Liver (tissue), 9 donors: ENCODE results near the gene LAMB2. TPM values are rescaled to one million over a fixed set of nuclear protein-coding genes. Genes with fewer than 3 reads are reported as not detected.

Source experiments
- DNase-seq: peaks from one replicate; pipeline ENCODE4 v3.0.0-alpha.2; 2017; ENCODE audit warnings: low spot score
- H3K27ac ChIP-seq, 2 donors: one replicate each; pipeline ENCODE4 v1.7.0; 2013; ENCODE audit warnings: inconsistent platforms in 2 of 2, low read length in 2 of 2, control low read depth in 1 of 2, low read depth in 1 of 2, mild to moderate bottlenecking in 1 of 2
- H3K27me3 ChIP-seq, 4 donors: one replicate each; pipeline versions ENCODE4 v1.6.1 to v1.7.0; 2013; ENCODE audit warnings: low read length in 3 of 4, inconsistent platforms in 1 of 4, mild to moderate bottlenecking in 1 of 4, moderate library complexity in 1 of 4; ENCODE audit not compliant: control insufficient read depth in 4 of 4, insufficient read depth in 4 of 4
- H3K36me3 ChIP-seq, 4 donors: one replicate each; pipeline versions ENCODE4 v1.6.1 to v1.7.0; 2013; ENCODE audit warnings: low read length in 3 of 4, mild to moderate bottlenecking in 3 of 4, low read depth in 1 of 4, moderate library complexity in 1 of 4; ENCODE audit not compliant: control insufficient read depth in 4 of 4, insufficient read depth in 3 of 4
- H3K4me1 ChIP-seq, 4 donors: one replicate each; pipeline versions ENCODE4 v1.6.1 to v1.7.0; 2013; ENCODE audit warnings: low read length in 3 of 4, mild to moderate bottlenecking in 3 of 4, moderate library complexity in 1 of 4; ENCODE audit not compliant: control insufficient read depth in 4 of 4, insufficient read depth in 4 of 4
- H3K4me3 ChIP-seq, 3 donors: one replicate each; pipeline versions ENCODE4 v1.6.1 to v1.7.0; 2013; ENCODE audit warnings: low read length in 3 of 3, control low read depth in 1 of 3, low read depth in 1 of 3, mild to moderate bottlenecking in 1 of 3
- H3K9ac ChIP-seq, 2 donors: one replicate each; pipeline ENCODE4 v1.7.0; 2013; ENCODE audit warnings: low read length in 2 of 2, mild to moderate bottlenecking in 2 of 2, moderate library complexity in 2 of 2, control low read depth in 1 of 2, low read depth in 1 of 2
- H3K9me3 ChIP-seq, 4 donors: one replicate each; pipeline versions ENCODE4 v1.6.1 to v1.7.0; 2013; ENCODE audit warnings: low read length in 3 of 4; ENCODE audit not compliant: control insufficient read depth in 4 of 4
- CTCF ChIP-seq: fragments of 150-350 bp; IDR thresholded peaks from 2 replicates; pipeline ENCODE4 v1.5.1; 2017; ENCODE audit warnings: improper control_type of control experiment, low read depth, low read length; ENCODE audit not compliant: missing input control
- EGR1 ChIP-seq, 2 donors: IDR thresholded peaks; 2 replicates each; pipeline ENCODE4 v1.6.1; 2016 to 2018; ENCODE audit warnings: antibody characterized with exemption in 2 of 2, low read depth in 2 of 2
- FOXA1 ChIP-seq: IDR thresholded peaks from 2 replicates; pipeline ENCODE4 v1.6.1; 2016; ENCODE audit warnings: antibody characterized with exemption
- FOXA2 ChIP-seq: IDR thresholded peaks from 2 replicates; pipeline ENCODE4 v1.6.1; 2016; ENCODE audit warnings: antibody characterized with exemption
- GABPA ChIP-seq, 2 donors: IDR thresholded peaks in 1 of 2; conservative IDR thresholded peaks in 1 of 2; 2 replicates each; pipeline ENCODE4 v1.6.1; 2016; ENCODE audit warnings: antibody characterized with exemption in 2 of 2, mild to moderate bottlenecking in 1 of 2, moderate library complexity in 1 of 2
- HNF4A ChIP-seq, 2 donors: conservative IDR thresholded peaks; 2 replicates each; pipeline ENCODE4 v1.6.1; 2016; ENCODE audit warnings: antibody characterized with exemption in 2 of 2, mild to moderate bottlenecking in 2 of 2
- HNF4G ChIP-seq: IDR thresholded peaks from 2 replicates; pipeline ENCODE4 v1.6.1; 2016; ENCODE audit warnings: antibody characterized with exemption
- JUND ChIP-seq, 2 donors: IDR thresholded peaks; 2 replicates each; pipeline ENCODE4 v1.6.1; 2016; ENCODE audit warnings: antibody characterized with exemption in 2 of 2
- MAX ChIP-seq: IDR thresholded peaks from 2 replicates; pipeline ENCODE4 v1.6.1; 2016; ENCODE audit warnings: antibody characterized with exemption
- NR2F2 ChIP-seq: IDR thresholded peaks from 2 replicates; pipeline ENCODE4 v1.6.1; 2016; ENCODE audit warnings: antibody characterized with exemption
- RAD21 ChIP-seq, 2 donors: IDR thresholded peaks; 2 replicates each; pipeline ENCODE4 v1.6.1; 2016; ENCODE audit warnings: antibody characterized with exemption in 2 of 2, mild to moderate bottlenecking in 2 of 2
- REST ChIP-seq: IDR thresholded peaks from 2 replicates; pipeline ENCODE4 v1.6.1; 2016; ENCODE audit warnings: antibody characterized with exemption, mild to moderate bottlenecking
- TAF1 ChIP-seq: conservative IDR thresholded peaks from 2 replicates; pipeline ENCODE4 v1.6.1; 2016; ENCODE audit warnings: antibody characterized with exemption, mild to moderate bottlenecking
- YY1 ChIP-seq: IDR thresholded peaks from 2 replicates; pipeline ENCODE4 v1.6.1; 2016; ENCODE audit warnings: antibody characterized with exemption, mild to moderate bottlenecking
- ZBTB33 ChIP-seq: IDR thresholded peaks from 2 replicates; pipeline ENCODE4 v1.6.1; 2016; ENCODE audit warnings: antibody characterized with exemption
- WGBS: extraction: QIAGEN DNeasy Blood & Tissue Kit; methylation state at CpG from one replicate; pipeline ENCODE4 v1.1.7; 2013; 5-methylcytosine and 5-hydroxymethylcytosine counted together
- polyA plus RNA-seq, 2 donors: library from polyadenylated mRNA; stranded (reverse) in 1 of 2; unstranded in 1 of 2; fragments of 200-250 nt in 1 of 2; fragments of >200 nt in 1 of 2; fragmentation: Nextera tagmentation in 1 of 2; extraction: Ambion mirVana in 1 of 2; gene quantifications; one replicate each; pipeline versions ENCODE4 v1.2.1 to v1.2.3, GENCODE V29; 2013 to 2015
- total RNA-seq, 2 donors: library from RNA; depleted of rRNA; stranded (reverse); fragments of >200 nt; gene quantifications; one replicate each; pipeline ENCODE4 v1.2.3, GENCODE V29; 2014
- TF ChIP-seq, protein P1 (sequence below): IDR thresholded peaks from 2 replicates; pipeline ENCODE4 v1.6.1; 2016; ENCODE audit warnings: antibody characterized with exemption
- donor health status: healthy.
- donor health status: healthy.
- donor health status: healthy.
- donor health status: healthy.
- donor health status: healthy.

The LAMB2 gene
- total and polyA plus RNA-seq, 4 donors, result 87.6 to 172 (median 134) TPM

DNA sequence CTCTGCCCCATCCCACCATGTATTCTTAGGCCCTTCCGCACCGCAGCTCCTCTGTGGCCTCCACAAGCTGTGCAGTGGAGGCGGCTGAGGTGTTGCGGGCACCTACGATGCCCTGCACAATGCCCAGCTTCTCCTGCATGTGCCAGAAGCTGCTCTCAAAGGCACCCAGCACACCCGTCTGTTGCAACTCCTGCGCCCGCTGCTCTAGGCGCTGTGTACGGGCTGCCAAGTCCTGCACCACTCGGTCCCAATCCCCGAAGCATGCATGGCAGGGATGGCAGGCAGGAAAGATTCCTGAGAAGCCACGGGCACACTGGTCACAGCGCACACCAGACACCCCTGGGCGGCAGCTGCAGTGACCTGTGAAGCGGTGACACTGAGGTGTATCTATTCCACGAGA, 9.2 kb downstream of the LAMB2 start:
- Histone ChIP-seq H3K4me1 (peaks cover 4 to 16% (median 13%) of the 10 kb centered on the region in 4 donors), H3K36me3 (peaks cover 0 to 45% (median 22%) of the 10 kb centered on the region in 4 donors), H3K9me3 (no peaks in the 10 kb centered on the region), H3K27me3 (no peaks in the 10 kb centered on the region), H3K9ac (no peak overlapping the region), H3K4me3 (no peak overlapping the region), H3K27ac (no peak overlapping the region)
- TF ChIP-seq FOXA2 (no peak), EGR1 (IDR thresholded peaks at IDR 0.05; ENCODE audit: low read depth in 2 of 2) (no peak), TAF1 (no peak), JUND (IDR thresholded peaks at IDR 0.05) (no peak)
- 96% methylated on average over 17 of the region's 17 CpGs for WGBS
- no peak for DNase-seq

DNA sequence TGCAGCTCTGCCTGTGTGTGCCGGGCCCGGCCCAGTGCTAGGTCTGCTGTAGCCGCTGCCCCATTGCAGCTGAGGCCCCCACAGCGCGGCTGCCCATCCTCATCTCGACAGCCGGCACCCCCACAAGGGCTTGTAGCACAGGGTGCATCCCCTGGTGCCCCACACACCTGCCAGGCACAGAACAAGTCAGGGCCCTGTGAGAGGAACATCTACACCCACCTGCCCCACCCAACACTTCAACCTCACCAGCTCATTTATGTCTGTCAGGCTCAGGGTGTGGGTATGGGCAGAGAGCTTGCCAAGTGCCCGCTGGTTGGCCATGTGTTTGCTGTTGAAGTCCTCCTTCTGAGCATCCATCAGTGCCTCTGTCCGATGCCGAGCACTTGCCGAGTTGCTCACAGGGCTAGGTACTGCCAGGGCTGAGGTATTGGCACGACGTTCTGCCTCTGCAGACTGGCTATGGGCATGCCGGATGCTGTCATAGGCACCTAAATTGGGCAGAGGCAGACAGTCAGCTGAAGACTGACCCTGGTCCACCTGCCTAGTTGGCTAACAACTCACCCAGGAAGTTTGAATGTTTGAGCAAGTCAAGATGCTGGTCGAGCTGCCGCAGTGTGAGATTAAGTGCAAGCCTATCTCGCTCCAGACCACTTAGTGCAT, 9.8 kb downstream of the LAMB2 start:
- no peak overlapping the region for H3K4me3 ChIP-seq
- no peak overlapping the region for H3K27ac ChIP-seq
- WGBS, result 95% methylated on average over 17 of the region's 17 CpGs
- H3K4me1 ChIP-seq, result peaks cover 4 to 16% (median 13%) of the 10 kb centered on the region in 4 donors
- no peak overlapping the region for H3K9ac ChIP-seq
- H3K27me3 ChIP-seq, result no peaks in the 10 kb centered on the region
- DNase-seq, result no peak
- peaks cover 0 to 42% (median 22%) of the 10 kb centered on the region in 4 donors for H3K36me3 ChIP-seq
- TF ChIP-seq ZBTB33 (no peak), NR2F2 (no peak), MAX (no peak), FOXA1 (no peak), EGR1 (IDR thresholded peaks at IDR 0.05; ENCODE audit: low read depth in 2 of 2) (no peak), HNF4A (conservative IDR thresholded peaks at IDR 0.05) (no peak), TAF1 (no peak), JUND (IDR thresholded peaks at IDR 0.05) (no peak), YY1 (no peak), REST (no peak), GABPA (IDR thresholded peaks at IDR 0.05 in 1 of 2, conservative IDR thresholded peaks at IDR 0.05 in 1 of 2) (no peak), CTCF (no peak), HNF4G (no peak), RAD21 (IDR thresholded peaks at IDR 0.05) (no peak)
- TF ChIP-seq, protein P1, sequence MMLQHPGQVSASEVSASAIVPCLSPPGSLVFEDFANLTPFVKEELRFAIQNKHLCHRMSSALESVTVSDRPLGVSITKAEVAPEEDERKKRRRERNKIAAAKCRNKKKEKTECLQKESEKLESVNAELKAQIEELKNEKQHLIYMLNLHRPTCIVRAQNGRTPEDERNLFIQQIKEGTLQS, result no peak
- H3K9me3 ChIP-seq, result no peaks in the 10 kb centered on the region
